Activated naive CD4-positive, alpha-beta T cell treated with anti-CD3 and anti-CD28 coated beads, Interleukin-2, amount 50 U/mL, for 16 hours (primary cell): ENCODE data around the gene SERINC3.

Experiments used
- DNase-seq: peaks from one replicate; pipeline ENCODE4 v3.0.0-alpha.2; 2020

SERINC3 gene

DNA sequence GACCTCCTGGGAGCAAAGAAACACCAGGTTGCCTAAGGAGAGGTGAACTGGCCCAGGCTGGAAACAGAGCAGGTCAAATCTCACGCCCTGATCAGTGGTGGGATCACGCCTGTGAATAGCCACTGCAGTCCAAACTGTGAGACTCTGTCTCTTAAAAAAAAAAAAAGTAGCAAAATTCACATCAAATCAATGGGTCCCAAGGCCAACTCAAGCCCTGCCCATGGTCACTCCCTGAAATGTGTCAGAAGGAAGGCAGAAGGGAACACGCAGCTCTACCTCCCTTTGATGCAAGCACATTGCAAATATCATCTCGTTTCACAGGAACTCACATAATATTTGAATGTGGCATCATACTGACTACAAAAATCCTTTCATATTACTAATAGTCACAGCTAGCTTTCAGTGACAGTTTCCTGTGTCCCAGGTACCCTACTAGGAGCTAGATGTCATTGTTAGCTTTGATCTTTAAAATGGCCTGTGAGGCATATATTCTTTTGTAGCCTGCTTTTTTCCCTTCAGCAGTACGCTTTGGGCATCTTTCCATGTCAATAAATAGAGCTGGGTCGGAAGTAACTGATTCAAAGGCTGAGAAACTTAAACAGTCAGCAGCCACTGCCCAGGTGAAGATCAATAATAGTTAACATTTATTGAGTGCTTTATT lies 60.6 kb downstream of the SERINC3 start:
- DNase-seq, result no peak

GRCh38 chr20:44460795-44461141 lies 61.1 kb downstream of the SERINC3 start:
- no peak for DNase-seq

DNA sequence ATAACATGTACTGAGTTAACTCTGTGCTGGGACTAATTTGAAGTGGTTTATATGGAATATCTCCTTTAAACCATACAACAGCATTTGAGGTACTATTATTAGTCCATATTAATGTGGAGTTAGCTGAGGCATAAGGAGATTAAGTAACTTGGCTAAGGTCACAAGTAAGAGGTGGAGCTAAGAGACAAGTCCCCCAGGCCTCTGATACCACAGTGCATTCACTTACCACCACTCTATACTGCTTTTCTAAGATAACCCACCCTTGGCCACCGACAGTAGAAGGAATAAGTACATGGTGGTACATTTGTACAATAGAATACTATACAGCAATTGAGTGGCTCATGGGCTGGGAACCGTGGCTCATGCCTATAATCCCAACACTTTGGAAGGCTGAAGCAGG lies 62.6 kb downstream of the SERINC3 start:
- DNase-seq, result no peak

GRCh38 chr20:44457016-44457415 lies 64.9 kb downstream of the SERINC3 start:
- DNase-seq, result no peak

DNA sequence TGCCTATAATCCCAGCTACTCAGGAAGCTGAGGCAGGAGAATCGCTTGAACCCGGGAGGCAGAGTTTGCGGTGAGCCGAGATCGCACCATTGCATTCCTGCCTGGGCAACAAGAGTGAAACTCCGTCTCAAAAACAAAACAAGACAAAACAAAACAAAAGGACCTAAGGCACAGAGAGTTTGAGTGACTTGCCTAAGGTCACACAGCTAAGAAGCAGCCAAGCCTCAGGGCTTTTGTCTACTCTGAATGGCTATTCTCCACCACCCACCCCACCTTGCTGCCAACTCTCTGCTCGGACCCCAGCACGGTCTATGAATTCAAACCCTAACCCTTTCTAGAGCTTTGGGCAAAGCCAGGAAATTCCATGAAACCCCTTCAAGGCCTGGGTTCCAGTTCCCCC lies 65.3 kb downstream of the SERINC3 start:
- DNase-seq, result no peak

DNA sequence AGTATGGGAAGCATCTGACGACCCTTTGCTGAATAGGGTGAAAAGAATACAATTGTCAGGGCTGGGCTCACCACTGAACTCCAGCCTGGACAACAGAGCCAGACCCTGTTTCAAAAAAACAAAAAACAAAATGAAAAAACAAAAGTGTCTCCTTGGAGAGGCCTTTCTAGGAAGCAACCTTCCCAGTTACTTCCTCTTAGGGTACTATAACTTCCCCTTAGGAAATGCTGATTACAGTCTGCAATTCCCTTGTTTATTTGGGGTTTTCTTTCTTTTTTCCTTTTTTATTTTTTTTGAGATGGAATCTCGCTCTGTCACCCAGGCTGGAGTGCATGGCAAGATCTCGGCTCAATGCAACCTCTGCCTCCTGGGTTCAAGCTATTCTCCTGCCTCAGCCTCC lies 66.7 kb downstream of the SERINC3 start:
- no peak for DNase-seq

- no peak for DNase-seq
Observed at GRCh38 chr20:44454306-44454963, 67.4 kb downstream of the SERINC3 start.

DNA sequence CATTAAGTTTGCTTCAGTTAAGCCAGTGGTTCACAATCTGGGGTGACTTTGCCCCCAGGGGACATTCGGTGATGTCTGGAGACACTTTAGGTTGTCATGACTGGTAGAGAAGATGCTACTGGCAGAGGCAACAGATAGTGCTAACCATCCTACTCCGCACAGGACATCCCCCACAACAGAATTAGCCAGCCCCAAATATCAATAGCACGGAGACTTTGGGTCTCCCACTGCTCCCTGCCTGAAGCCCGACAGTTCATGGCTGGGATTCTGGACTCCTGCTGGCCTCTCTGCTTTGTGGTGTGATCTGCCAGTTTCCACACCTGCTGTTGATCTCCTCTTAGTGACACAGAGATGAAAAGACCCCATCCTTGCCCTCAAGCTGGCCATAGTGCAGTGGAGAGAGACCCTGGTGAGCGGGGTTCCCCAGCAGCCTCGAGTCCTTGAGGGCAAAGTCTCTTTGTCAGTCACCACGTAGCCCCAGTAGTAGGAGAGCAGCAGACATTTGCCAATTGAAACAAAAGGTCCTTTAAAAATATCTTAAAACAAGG lies 70.9 kb downstream of the SERINC3 start:
- no peak for DNase-seq

- no peak for DNase-seq
Observed at GRCh38 chr20:44450281-44450889, 71.5 kb downstream of the SERINC3 start.

DNA sequence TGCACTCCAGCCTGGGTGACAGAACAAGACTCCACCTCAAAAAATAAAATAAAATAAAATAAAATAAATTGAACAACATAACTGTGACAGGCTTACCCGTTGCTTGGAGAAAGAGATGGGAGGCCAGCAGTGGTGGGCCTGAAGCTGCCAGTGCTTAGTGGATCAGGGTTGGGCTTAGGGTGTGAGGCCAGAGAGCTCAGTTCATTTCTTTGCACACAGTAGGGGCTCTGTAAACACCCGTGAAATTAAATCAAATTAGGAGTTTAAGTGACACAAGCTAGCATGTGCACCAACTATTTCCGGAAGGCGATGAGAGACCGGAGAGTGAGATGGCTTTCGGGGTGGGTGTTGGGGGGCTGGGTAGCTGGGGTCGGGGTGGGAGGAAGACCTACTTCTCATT lies 72.0 kb downstream of the SERINC3 start:
- no peak for DNase-seq

- DNase-seq, result no peak
Observed at GRCh38 chr20:44448753-44449546, 72.9 kb downstream of the SERINC3 start.

- no peak for DNase-seq
Observed at GRCh38 chr20:44447827-44448419, 73.9 kb downstream of the SERINC3 start.
